Trophoblast cell (in vitro differentiated cells and primary cell): Measurements from ENCODE around the gene TMEM202.
A peak's percentile ranks its signal among the peaks of the same experiment; 100 is the strongest.

Source experiments
- DNase-seq, 2 donors: peaks; one replicate each; pipeline ENCODE4 v3.0.0-alpha.2; 2016
- H2AFZ ChIP-seq: 2 replicates; pipeline ENCODE4 v1.6.1; 2013; ENCODE audit warnings: low read length, moderate library complexity, mild to moderate bottlenecking; ENCODE audit not compliant: insufficient read depth, poor library complexity
- H2AK5ac ChIP-seq: 2 replicates; pipeline ENCODE4 v1.6.1; 2013; ENCODE audit warnings: mild to moderate bottlenecking, low read length
- H2BK120ac ChIP-seq: 2 replicates; pipeline ENCODE4 v1.6.1; 2013; ENCODE audit warnings: low read length, mild to moderate bottlenecking, moderate library complexity; ENCODE audit not compliant: insufficient read depth, poor library complexity
- H2BK12ac ChIP-seq: 2 replicates; pipeline ENCODE4 v1.6.1; 2013; ENCODE audit warnings: mild to moderate bottlenecking, low read length, moderate library complexity
- H2BK5ac ChIP-seq: 2 replicates; pipeline ENCODE4 v1.6.1; 2013; ENCODE audit warnings: low read length, low read depth, moderate library complexity, mild to moderate bottlenecking; ENCODE audit not compliant: poor library complexity
- H3K14ac ChIP-seq: 2 replicates; pipeline ENCODE4 v1.6.1; 2013; ENCODE audit warnings: mild to moderate bottlenecking, low read length
- H3K18ac ChIP-seq: 2 replicates; pipeline ENCODE4 v1.6.1; 2013; ENCODE audit warnings: mild to moderate bottlenecking, low read length
- H3K23ac ChIP-seq: 2 replicates; pipeline ENCODE4 v1.6.1; 2013; ENCODE audit warnings: low read length
- H3K27ac ChIP-seq: 2 replicates; pipeline ENCODE4 v1.5.1; 2013; ENCODE audit warnings: low read depth, mild to moderate bottlenecking, inconsistent platforms, low read length, moderate library complexity
- H3K27me3 ChIP-seq: 2 replicates; pipeline ENCODE4 v1.6.1; 2013; ENCODE audit warnings: inconsistent platforms, mild to moderate bottlenecking, low read length, moderate library complexity; ENCODE audit not compliant: insufficient read depth
- H3K36me3 ChIP-seq, 2 experiments: 1 replicate in 1 of 2; 2 replicates in 1 of 2; pipeline ENCODE4 v1.6.1; 2013; ENCODE audit warnings: low read length in 2 of 2, mild to moderate bottlenecking in 2 of 2, moderate library complexity in 1 of 2; ENCODE audit not compliant: insufficient read depth in 2 of 2, control insufficient read depth in 1 of 2
- H3K4ac ChIP-seq: 2 replicates; pipeline ENCODE4 v1.6.1; 2013; ENCODE audit warnings: low read depth, mild to moderate bottlenecking, low read length, moderate library complexity
- H3K4me1 ChIP-seq, 2 experiments: 1 replicate in 1 of 2; 2 replicates in 1 of 2; pipeline ENCODE4 v1.6.1; 2013; ENCODE audit warnings: low read length in 2 of 2, mild to moderate bottlenecking in 2 of 2, moderate library complexity in 1 of 2; ENCODE audit not compliant: insufficient read depth in 2 of 2, control insufficient read depth in 1 of 2
- H3K4me2 ChIP-seq: 2 replicates; pipeline ENCODE4 v1.6.1; 2013; ENCODE audit warnings: inconsistent platforms, mild to moderate bottlenecking, low read length, moderate library complexity
- H3K4me3 ChIP-seq: 2 replicates; pipeline ENCODE4 v1.5.1; 2013; ENCODE audit warnings: mild to moderate bottlenecking, low read depth, low read length, inconsistent platforms
- H3K79me1 ChIP-seq: one replicate; pipeline ENCODE4 v1.6.1; 2013; ENCODE audit warnings: low read length
- H3K79me2 ChIP-seq: 2 replicates; pipeline ENCODE4 v1.6.1; 2013; ENCODE audit warnings: low read length, mild to moderate bottlenecking; ENCODE audit not compliant: control insufficient read depth, insufficient read depth, poor library complexity
- H3K9ac ChIP-seq: 2 replicates; pipeline ENCODE4 v1.6.1; 2013; ENCODE audit warnings: mild to moderate bottlenecking, low read length
- H3K9me3 ChIP-seq: 2 replicates; pipeline ENCODE4 v1.6.1; 2013; ENCODE audit warnings: low read depth, mild to moderate bottlenecking, control low read depth, inconsistent platforms, low read length; ENCODE audit not compliant: insufficient read depth
- H4K12ac ChIP-seq: 2 replicates; pipeline ENCODE4 v1.6.1; 2013; ENCODE audit warnings: low read depth, mild to moderate bottlenecking, low read length, moderate library complexity
- H4K8ac ChIP-seq: 2 replicates; pipeline ENCODE4 v1.6.1; 2013; ENCODE audit warnings: low read depth, mild to moderate bottlenecking, low read length, moderate library complexity
- H4K91ac ChIP-seq: one replicate; pipeline ENCODE4 v1.6.1; 2013; ENCODE audit warnings: low read depth, mild to moderate bottlenecking, low read length, moderate library complexity
- WGBS: extraction: QIAGEN DNeasy Blood & Tissue Kit; methylation state at CpG from one replicate; pipeline ENCODE4 v1.1.7; 2013; ENCODE audit warnings: missing lambda C conversion rate; ENCODE audit not compliant: insufficient read length, insufficient coverage; ENCODE audit errors: extremely low coverage; 5-methylcytosine and 5-hydroxymethylcytosine counted together

The TMEM202 gene

GRCh38 chr15:72404841-72405240 lies 6.7 kb downstream of the TMEM202 start:
- no peak overlapping the region for H2AFZ ChIP-seq
- no peak overlapping the region for H2AK5ac ChIP-seq
- H3K79me2 ChIP-seq, result no peaks in the 10 kb centered on the region
- no peaks in the 10 kb centered on the region for H3K4me1 ChIP-seq
- H3K4me2 ChIP-seq, result no peak overlapping the region
- no peak overlapping the region for H4K12ac ChIP-seq
- no peak overlapping the region for H3K23ac ChIP-seq
- H3K4ac ChIP-seq, result no peak overlapping the region
- H3K18ac ChIP-seq, result no peak overlapping the region
- H3K79me1 ChIP-seq, result no peaks in the 10 kb centered on the region
- H3K27me3 ChIP-seq, result no peaks in the 10 kb centered on the region
- no peak overlapping the region for H2BK120ac ChIP-seq
- DNase-seq, result no peak
- peaks cover 2% of the 10 kb centered on the region for H3K9me3 ChIP-seq
- no peak overlapping the region for H4K91ac ChIP-seq
- H2BK12ac ChIP-seq, result no peak overlapping the region
- no peak overlapping the region for H3K9ac ChIP-seq
- H4K8ac ChIP-seq, result no peak overlapping the region
- H3K4me3 ChIP-seq, result no peak overlapping the region
- H3K14ac ChIP-seq, result no peak overlapping the region
- no peak overlapping the region for H2BK5ac ChIP-seq
- no peaks in the 10 kb centered on the region for H3K36me3 ChIP-seq
- no peak overlapping the region for H3K27ac ChIP-seq

DNA sequence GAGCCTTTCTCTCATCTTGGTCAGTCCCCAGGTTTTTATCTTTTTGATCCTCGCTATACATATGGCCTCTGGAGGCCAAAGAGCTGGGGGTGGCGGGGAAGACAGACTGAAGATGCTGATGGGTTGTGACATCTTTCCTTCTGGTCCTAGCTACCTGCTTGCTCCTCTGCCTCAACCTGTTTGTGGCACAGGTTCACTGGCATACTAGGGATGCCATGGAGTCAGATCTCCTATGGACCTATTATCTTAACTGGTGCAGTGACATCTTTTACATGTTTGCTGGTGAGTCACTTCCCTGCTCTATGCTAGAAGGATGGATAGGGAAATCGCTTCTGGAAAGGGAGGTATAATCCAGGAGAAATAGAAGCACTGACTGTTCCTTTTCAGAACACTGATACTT lies 8.8 kb downstream of the TMEM202 start:
- WGBS, result no CpG with 5 or more reads among the region's 3 CpGs
- no peak overlapping the region for H3K4me2 ChIP-seq

DNA sequence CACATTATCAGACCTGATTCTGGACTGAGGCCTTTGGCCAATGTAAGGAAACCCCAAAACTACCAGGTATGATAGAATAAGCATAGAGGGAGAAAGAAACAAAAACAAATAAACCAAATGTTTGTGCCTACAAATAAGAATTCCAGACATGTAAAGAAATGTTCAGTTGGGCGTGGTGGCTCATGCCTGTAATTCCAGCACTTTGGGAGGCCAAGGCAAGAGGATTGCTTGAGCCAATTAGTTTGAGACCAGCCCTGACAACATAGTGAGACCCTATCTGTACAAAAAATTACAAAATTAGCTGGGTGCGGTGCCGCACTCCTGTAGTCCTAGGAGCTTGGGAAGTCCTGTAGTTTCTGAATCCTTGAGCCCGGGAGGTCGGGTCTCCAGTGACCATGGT lies 13.0 kb downstream of the TMEM202 start:
- Histone ChIP-seq H3K79me2 (no peaks in the 10 kb centered on the region), H3K27me3 (no peaks in the 10 kb centered on the region), H4K8ac (no peak overlapping the region), H3K18ac (no peak overlapping the region), H2AK5ac (no peak overlapping the region), H3K79me1 (no peaks in the 10 kb centered on the region), H2AFZ (no peak overlapping the region), H2BK12ac (no peak overlapping the region), H3K4me2 (no peak overlapping the region), H3K23ac (no peak overlapping the region), H3K4me1 (no peaks in the 10 kb centered on the region), H4K91ac (no peak overlapping the region), H2BK5ac (no peak overlapping the region), H3K4me3 (no peak overlapping the region), H3K27ac (no peak overlapping the region), H3K36me3 (no peaks in the 10 kb centered on the region), H2BK120ac (no peak overlapping the region), H3K14ac (no peak overlapping the region), H4K12ac (no peak overlapping the region), H3K4ac (no peak overlapping the region), H3K9ac (no peak overlapping the region), H3K9me3 (peaks cover 2% of the 10 kb centered on the region)
- DNase-seq, result peak; percentile 13 to 74
- no CpG with 5 or more reads among the region's 5 CpGs for WGBS

More for the DNA sequence above, 8.8 kb downstream of the TMEM202 start:
- no peak overlapping the region for H2AFZ ChIP-seq
- H3K27me3 ChIP-seq, result no peaks in the 10 kb centered on the region
- no peak overlapping the region for H3K23ac ChIP-seq
- H3K27ac ChIP-seq, result no peak overlapping the region
- no peak overlapping the region for H2BK120ac ChIP-seq
- H3K4me1 ChIP-seq, result no peaks in the 10 kb centered on the region
- H2AK5ac ChIP-seq, result no peak overlapping the region
- H3K9ac ChIP-seq, result no peak overlapping the region
- no peak overlapping the region for H2BK12ac ChIP-seq
- H3K18ac ChIP-seq, result no peak overlapping the region
- no peak overlapping the region for H4K8ac ChIP-seq
- no peaks in the 10 kb centered on the region for H3K36me3 ChIP-seq
- no peak overlapping the region for H3K4ac ChIP-seq
- no peaks in the 10 kb centered on the region for H3K79me2 ChIP-seq
- DNase-seq, result peak; percentile 69 to 90
- H4K91ac ChIP-seq, result no peak overlapping the region
- H4K12ac ChIP-seq, result no peak overlapping the region
- no peaks in the 10 kb centered on the region for H3K79me1 ChIP-seq
- H2BK5ac ChIP-seq, result no peak overlapping the region
- peaks cover 2% of the 10 kb centered on the region for H3K9me3 ChIP-seq
- no peak overlapping the region for H3K14ac ChIP-seq
- H3K4me3 ChIP-seq, result no peak overlapping the region

- Histone ChIP-seq H3K4me3 (no peak overlapping the region), H4K12ac (no peak overlapping the region), H3K4me1 (no peaks in the 10 kb centered on the region), H3K14ac (no peak overlapping the region), H3K27ac (no peak overlapping the region), H3K4ac (no peak overlapping the region), H2BK12ac (no peak overlapping the region), H3K23ac (no peak overlapping the region), H3K27me3 (no peaks in the 10 kb centered on the region), H2BK5ac (no peak overlapping the region), H2BK120ac (no peak overlapping the region), H3K18ac (no peak overlapping the region), H3K9ac (no peak overlapping the region), H3K79me2 (no peaks in the 10 kb centered on the region), H3K9me3 (peaks cover 2% of the 10 kb centered on the region), H4K91ac (no peak overlapping the region), H3K36me3 (no peaks in the 10 kb centered on the region), H2AFZ (no peak overlapping the region), H3K4me2 (no peak overlapping the region), H2AK5ac (no peak overlapping the region), H4K8ac (no peak overlapping the region), H3K79me1 (no peaks in the 10 kb centered on the region)
- WGBS, result no CpG with 5 or more reads among the region's 1 CpG
- DNase-seq, result no peak
These were observed 13.4 kb downstream of the TMEM202 start for GRCh38 chr15:72411544-72411943.
